BLaER1 (cell line): ENCODE measurements around the gene UNC50.

ENCODE experiments used
- H3K27ac ChIP-seq: shearing (Covaris generic); formaldehyde crosslinking; 2 replicates; pipeline ENCODE4 v1.8.1; 2022
- H3K27me3 ChIP-seq: shearing (Covaris generic); formaldehyde crosslinking; 2 replicates; pipeline ENCODE4 v1.8.1; 2022
- H3K36me3 ChIP-seq: shearing (Covaris generic); formaldehyde crosslinking; 2 replicates; pipeline ENCODE4 v1.8.1; 2022
- H3K4me1 ChIP-seq: shearing (Covaris generic); formaldehyde crosslinking; 2 replicates; pipeline ENCODE4 v1.8.1; 2022
- H3K4me2 ChIP-seq: shearing (Covaris generic); formaldehyde crosslinking; 2 replicates; pipeline ENCODE4 v1.8.1; 2022
- H3K4me3 ChIP-seq: shearing (Covaris generic); formaldehyde crosslinking; 2 replicates; pipeline ENCODE4 v1.8.1; 2022
- H3K9ac ChIP-seq: shearing (Covaris generic); formaldehyde crosslinking; 2 replicates; pipeline ENCODE4 v1.8.1; 2022
- H3K9me3 ChIP-seq: shearing (Covaris generic); formaldehyde crosslinking; 2 replicates; pipeline ENCODE4 v1.8.1; 2022
- H4K20me1 ChIP-seq: shearing (Covaris generic); formaldehyde crosslinking; 2 replicates; pipeline ENCODE4 v1.8.1; 2022
- Cebpa-rat ChIP-seq: shearing (Covaris generic); IDR thresholded peaks from 2 replicates; pipeline ENCODE4 v1.8.1; 2022

Gene UNC50

GRCh38 chr2:98637401-98638147, 29.2 kb downstream of the UNC50 start:
- Histone ChIP-seq H3K9ac (no peak overlapping the region), H3K36me3 (peaks cover 20% of the 10 kb centered on the region), H3K27me3 (no peaks in the 10 kb centered on the region), H3K4me3 (no peak overlapping the region), H3K4me1 (no peaks in the 10 kb centered on the region), H3K27ac (no peak overlapping the region), H4K20me1 (no peaks in the 10 kb centered on the region), H3K4me2 (no peak overlapping the region), H3K9me3 (no peaks in the 10 kb centered on the region)
- no peak for TF ChIP-seq Cebpa-rat

GRCh38 chr2:98643496-98644100, 35.2 kb downstream of the UNC50 start:
- Histone ChIP-seq H3K9ac (no peak overlapping the region), H3K27me3 (no peaks in the 10 kb centered on the region), H3K36me3 (no peaks in the 10 kb centered on the region), H3K27ac (no peak overlapping the region), H4K20me1 (no peaks in the 10 kb centered on the region), H3K4me2 (no peak overlapping the region), H3K4me3 (no peak overlapping the region), H3K4me1 (peaks cover 6% of the 10 kb centered on the region), H3K9me3 (no peaks in the 10 kb centered on the region)
- TF ChIP-seq Cebpa-rat: no peak

- Histone ChIP-seq H3K4me3 (no peak overlapping the region), H3K27me3 (no peaks in the 10 kb centered on the region), H3K36me3 (no peaks in the 10 kb centered on the region), H3K9me3 (no peaks in the 10 kb centered on the region), H3K4me2 (no peak overlapping the region), H3K27ac (no peak overlapping the region), H4K20me1 (no peaks in the 10 kb centered on the region), H3K4me1 (peaks cover 17% of the 10 kb centered on the region), H3K9ac (no peak overlapping the region)
- TF ChIP-seq Cebpa-rat: no peak
Observed at GRCh38 chr2:98647636-98648035, 39.2 kb downstream of the UNC50 start.

DNA sequence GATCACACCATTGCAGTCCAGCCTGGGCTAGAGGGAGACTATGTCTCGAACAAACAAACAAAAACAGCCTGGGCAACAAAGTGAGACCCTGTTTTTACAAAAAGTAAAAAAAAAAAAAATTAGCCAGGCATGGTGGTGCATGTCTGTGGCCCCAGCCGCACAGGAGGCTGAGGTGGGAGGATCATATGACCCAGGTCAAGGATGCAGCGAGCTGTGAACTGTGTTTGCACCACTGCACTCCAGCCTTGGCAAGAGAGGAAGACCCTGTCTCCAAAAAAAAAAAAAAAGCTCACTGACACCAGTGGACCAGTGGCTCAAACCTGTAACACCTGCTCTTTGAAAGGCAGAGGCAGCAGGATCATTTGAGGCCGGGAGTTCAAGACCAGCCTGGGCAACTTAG, 40.1 kb downstream of the UNC50 start:
- no peak for TF ChIP-seq Cebpa-rat
- H3K36me3 ChIP-seq: no peaks in the 10 kb centered on the region
- H3K9ac ChIP-seq: no peak overlapping the region
- no peaks in the 10 kb centered on the region for H3K27me3 ChIP-seq
- no peaks in the 10 kb centered on the region for H4K20me1 ChIP-seq
- peak overlapping the region; percentile 45 for H3K4me2 ChIP-seq
- no peak overlapping the region for H3K4me3 ChIP-seq
- peaks cover 17% of the 10 kb centered on the region for H3K4me1 ChIP-seq
- H3K9me3 ChIP-seq: no peaks in the 10 kb centered on the region
- no peak overlapping the region for H3K27ac ChIP-seq

- Histone ChIP-seq H3K4me3 (no peak overlapping the region), H3K27ac (no peak overlapping the region), H3K4me1 (peaks cover 20% of the 10 kb centered on the region)
Observed at GRCh38 chr2:98649135-98649991, 41.0 kb downstream of the UNC50 start.

DNA sequence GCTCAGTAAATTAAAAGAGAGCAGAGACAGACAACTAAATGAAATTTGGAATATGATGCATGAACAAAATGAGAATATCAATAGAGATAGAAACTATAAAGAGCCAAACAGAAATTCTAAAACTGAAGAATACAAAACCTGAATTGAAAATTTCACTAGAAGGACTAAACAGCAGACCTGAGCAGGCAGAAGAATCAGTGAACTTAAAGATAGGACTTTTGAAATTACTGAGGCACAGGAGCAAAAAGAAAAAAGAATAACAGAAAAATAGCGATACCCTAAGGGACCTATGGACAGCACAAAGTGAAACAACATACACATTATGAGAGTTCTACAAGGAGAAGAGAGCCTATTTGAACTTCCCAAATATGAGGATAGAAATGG, 41.6 kb downstream of the UNC50 start:
- Histone ChIP-seq H3K4me2 (no peak overlapping the region), H3K9ac (no peak overlapping the region), H4K20me1 (no peaks in the 10 kb centered on the region), H3K4me1 (peaks cover 27% of the 10 kb centered on the region), H3K9me3 (no peaks in the 10 kb centered on the region), H3K27ac (no peak overlapping the region), H3K36me3 (no peaks in the 10 kb centered on the region), H3K4me3 (no peak overlapping the region), H3K27me3 (no peaks in the 10 kb centered on the region)
- TF ChIP-seq Cebpa-rat: no peak

More at GRCh38 chr2:98649135-98649991, 41.0 kb downstream of the UNC50 start:
- Histone ChIP-seq H3K36me3 (no peaks in the 10 kb centered on the region), H4K20me1 (no peaks in the 10 kb centered on the region), H3K27me3 (no peaks in the 10 kb centered on the region), H3K4me2 (peak overlapping the region; percentile 45; the same call in 1 of the 2 replicates), H3K9ac (no peak overlapping the region), H3K9me3 (no peaks in the 10 kb centered on the region)
- TF ChIP-seq Cebpa-rat: no peak

DNA sequence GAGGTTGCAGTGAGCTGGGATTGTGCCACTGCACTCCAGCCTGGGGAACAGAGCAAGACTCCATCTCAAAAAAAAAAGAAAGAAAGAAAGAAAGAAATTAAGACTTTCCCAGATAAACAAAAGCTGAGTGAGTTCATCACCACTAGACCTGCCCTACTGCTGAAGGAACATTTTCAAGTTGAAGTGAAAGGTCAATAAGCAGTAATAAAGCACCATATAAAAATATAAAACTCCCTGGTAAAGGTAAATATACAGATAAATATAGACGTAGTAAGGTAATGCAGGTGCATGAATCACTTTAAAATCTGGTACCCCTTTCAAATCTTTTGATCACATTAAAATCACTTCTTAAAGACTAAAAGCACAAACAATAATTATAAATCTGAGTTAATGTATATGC, 42.6 kb downstream of the UNC50 start:
- H3K27me3 ChIP-seq: no peaks in the 10 kb centered on the region
- no peaks in the 10 kb centered on the region for H3K9me3 ChIP-seq
- no peaks in the 10 kb centered on the region for H4K20me1 ChIP-seq
- H3K4me1 ChIP-seq: peaks cover 32% of the 10 kb centered on the region
- no peak overlapping the region for H3K27ac ChIP-seq
- no peak for TF ChIP-seq Cebpa-rat
- no peak overlapping the region for H3K9ac ChIP-seq
- H3K4me3 ChIP-seq: no peak overlapping the region
- H3K4me2 ChIP-seq: no peak overlapping the region
- no peaks in the 10 kb centered on the region for H3K36me3 ChIP-seq

GRCh38 chr2:98654699-98655495, 46.5 kb downstream of the UNC50 start:
- Histone ChIP-seq H3K4me2 (peak overlapping the region; percentile 7), H3K9me3 (no peaks in the 10 kb centered on the region), H3K27ac (no peak overlapping the region), H3K9ac (no peak overlapping the region), H3K4me3 (no peak overlapping the region), H3K27me3 (no peaks in the 10 kb centered on the region), H3K4me1 (peaks cover 14% of the 10 kb centered on the region), H3K36me3 (no peaks in the 10 kb centered on the region), H4K20me1 (no peaks in the 10 kb centered on the region)
- no peak for TF ChIP-seq Cebpa-rat

GRCh38 chr2:98656800-98657199, 48.4 kb downstream of the UNC50 start:
- no peaks in the 10 kb centered on the region for H4K20me1 ChIP-seq
- H3K27me3 ChIP-seq: no peaks in the 10 kb centered on the region
- H3K9ac ChIP-seq: no peak overlapping the region
- H3K4me1 ChIP-seq: peaks cover 23% of the 10 kb centered on the region
- no peaks in the 10 kb centered on the region for H3K36me3 ChIP-seq
- 0 out of 2 replicates have a peak, but pooled peaks cover 7% of the 10 kb centered on the region for H3K9me3 ChIP-seq
- no peak overlapping the region for H3K27ac ChIP-seq
- no peak overlapping the region for H3K4me3 ChIP-seq
- TF ChIP-seq Cebpa-rat: no peak
- no peak overlapping the region for H3K4me2 ChIP-seq
